CD1c-positive myeloid dendritic cell (primary cell): ENCODE measurements around the gene PKN3.
A peak's percentile ranks its signal among the peaks of the same experiment; 100 is the strongest.

Experiments used
- DNase-seq: peaks from one replicate; pipeline ENCODE4 v3.0.0-alpha.2; 2016; ENCODE audit errors: extremely low spot score

The PKN3 gene

GRCh38 chr9:128716581-128717254 lies 14.4 kb downstream of the PKN3 start:
- no peak for DNase-seq

GRCh38 chr9:128718047-128718446 lies 15.7 kb downstream of the PKN3 start:
- no peak for DNase-seq

- no peak for DNase-seq
Observed at GRCh38 chr9:128718475-128718874, 16.2 kb downstream of the PKN3 start.

DNA sequence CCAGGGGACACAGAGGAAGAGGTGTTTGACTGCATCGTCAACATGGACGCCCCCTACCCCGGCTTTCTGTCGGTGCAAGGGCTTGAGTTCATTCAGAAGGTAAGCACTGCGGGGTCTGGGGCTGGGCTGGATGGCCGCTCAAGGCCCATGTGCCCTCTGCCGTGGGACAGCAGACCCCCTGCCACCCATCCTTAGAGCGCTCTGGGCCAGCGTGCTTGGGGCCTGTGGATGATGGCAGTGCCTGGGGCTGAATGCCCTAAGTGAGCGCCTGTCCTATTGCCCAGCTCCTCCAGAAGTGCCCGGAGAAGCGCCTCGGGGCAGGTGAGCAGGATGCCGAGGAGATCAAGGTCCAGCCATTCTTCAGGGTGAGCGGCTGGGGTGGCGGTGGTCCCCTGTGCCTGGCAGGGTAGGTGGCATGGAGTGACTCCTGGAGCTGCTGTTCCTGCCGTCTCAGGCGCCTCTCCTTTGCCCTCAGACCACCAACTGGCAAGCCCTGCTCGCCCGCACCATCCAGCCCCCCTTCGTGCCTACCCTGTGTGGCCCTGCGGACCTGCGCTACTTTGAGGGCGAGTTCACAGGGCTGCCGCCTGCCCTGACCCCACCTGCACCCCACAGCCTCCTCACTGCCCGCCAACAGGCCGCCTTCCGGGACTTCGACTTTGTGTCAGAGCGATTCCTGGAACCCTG lies 17.8 kb downstream of the PKN3 start:
- DNase-seq = no peak

DNA sequence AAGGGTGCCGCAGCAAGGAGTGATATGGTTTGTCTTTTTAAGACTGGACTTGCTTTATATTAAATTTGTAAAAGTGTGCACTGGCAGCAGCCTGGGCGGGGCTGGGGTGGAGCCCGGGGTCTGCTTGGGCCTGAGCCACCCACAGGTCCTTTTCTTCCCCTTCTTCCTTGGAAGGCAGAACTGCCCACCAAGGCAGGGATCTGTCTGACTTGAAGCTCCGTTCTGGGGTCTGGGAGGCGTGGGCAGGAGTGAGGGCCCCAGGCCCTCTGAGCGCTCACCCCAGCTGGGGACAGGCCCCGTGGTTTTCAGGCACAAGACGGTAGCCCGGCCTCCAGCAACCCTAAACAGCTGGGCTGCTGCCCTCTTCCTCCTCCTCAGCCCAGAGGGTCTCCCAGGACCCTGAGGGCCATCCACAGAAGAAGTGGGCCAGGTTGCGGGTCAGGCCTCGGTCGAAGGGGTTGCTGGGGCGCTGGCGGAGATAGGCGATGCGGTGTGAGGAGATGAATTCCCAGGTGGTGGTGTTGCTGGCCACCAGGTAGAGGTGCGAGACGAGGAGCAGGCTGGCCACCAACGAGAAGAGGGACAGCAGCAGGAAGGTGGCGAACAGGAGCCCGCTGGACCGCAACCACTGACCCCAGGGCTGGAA lies 18.7 kb downstream of the PKN3 start:
- DNase-seq = no peak

DNA sequence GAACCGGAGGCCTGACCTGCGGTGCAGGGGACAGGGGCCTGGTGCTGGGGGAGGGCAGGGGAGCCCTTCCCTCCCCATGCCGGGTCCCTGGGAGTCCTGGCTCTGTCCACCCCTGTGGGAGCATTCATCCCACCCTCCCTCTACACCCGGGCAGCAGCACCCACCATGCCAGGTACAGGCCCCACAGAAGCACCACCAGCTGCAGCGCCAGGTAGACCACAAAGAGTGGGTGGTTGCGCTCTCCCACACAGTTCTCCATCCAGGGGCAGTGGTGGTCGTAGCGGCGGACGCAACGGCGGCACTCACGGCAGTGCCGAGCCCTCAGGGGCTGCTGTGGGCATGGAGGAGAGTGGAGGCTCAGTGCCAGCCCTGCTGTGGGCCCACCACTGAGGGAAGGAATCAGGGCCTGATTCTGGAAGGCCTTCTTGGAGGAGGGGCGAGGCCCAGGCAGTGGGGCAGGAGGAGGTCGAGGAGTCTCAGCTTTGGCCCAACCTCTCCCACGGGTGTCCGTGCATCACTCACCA lies 19.2 kb downstream of the PKN3 start:
- DNase-seq = no peak

DNA sequence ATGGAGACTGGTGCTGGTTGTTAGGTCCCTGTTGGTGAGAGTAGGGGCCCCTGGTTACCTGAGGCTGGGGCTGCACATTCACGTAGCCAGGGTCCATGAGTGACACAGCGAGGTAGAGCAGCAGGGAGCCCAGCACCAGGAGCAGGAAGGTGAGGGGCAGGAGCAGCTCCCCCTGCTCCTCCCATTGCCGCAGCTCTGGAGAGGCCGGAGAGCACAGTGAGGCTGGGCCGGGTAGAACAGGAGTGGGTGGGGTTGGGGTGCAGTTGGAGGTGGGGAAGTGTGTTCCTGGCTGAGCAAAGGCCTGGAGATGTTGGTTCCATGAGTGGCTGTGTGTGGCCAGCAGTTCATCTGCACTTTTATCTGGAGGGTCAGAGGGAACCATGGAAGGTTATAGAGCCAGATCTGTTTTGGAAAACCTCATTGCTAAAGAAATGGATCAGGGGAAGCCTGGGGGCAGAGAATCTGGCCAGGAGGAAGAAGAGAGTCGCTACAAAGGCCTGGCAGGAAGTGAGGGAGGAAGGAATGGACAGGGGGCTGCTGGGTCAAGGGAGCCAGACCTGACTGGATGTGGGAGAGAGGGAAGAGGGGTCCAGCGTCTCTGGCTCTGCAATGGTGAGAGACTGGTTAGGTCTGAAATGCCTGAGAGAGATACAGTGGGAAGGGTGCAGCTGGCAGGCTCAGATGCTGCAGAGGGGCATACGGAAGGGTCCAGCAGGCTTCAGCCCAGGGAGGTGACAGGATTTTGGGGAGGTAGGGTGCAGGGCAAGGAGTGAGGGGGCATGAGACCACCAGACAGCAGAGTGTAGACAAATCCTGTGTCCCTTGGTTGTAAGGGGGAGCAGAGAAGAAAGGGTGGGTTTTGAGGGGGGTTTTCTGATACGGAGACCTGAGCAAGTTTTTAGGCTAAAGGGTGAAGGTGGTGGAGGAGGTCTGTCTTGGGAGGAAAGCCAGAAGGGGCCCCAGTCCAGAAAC lies 20.4 kb downstream of the PKN3 start:
- no peak for DNase-seq

DNA sequence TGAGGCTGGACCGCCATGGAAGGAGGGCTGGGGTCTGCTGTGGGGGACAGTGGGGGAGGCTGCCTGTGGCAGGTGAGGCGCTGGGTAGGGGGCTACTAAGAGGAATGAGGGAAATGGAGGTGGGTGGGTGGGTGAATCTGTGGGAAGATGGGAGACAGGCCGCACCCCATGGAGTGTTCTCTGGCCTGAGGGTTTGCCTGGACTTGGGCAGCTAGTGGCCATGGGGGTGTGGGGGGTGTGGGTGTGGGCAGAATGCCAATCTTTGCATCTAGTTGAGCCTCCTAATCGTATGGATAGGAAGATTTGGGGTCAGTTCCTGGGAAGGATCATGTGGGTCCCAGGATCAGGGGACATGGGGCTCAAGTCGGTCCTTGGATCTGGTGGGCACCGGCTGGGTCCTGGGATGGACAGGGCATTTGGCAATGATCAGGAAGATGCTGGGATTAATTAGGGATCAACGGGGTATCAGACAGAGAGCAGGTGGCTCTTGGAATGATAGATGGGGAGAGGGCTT lies 21.1 kb downstream of the PKN3 start:
- DNase-seq = no peak

- peak; percentile 98 for DNase-seq
Observed at GRCh38 chr9:128723866-128724743, 21.8 kb downstream of the PKN3 start, which contains the start of gene ZDHHC12. Gene ZDHHC12, minus strand, starts transcription at chr9:128724127. Its CDS starts 34 bp downstream, at chr9:128724093.

GRCh38 chr9:128724744-128725211 lies 22.5 kb downstream of the PKN3 start:
- DNase-seq = peak; percentile 82

GRCh38 chr9:128727640-128728248 lies 25.4 kb downstream of the PKN3 start:
- DNase-seq = no peak

- DNase-seq = no peak
Observed at GRCh38 chr9:128728298-128728697, 26.0 kb downstream of the PKN3 start.

- no peak for DNase-seq
Observed at GRCh38 chr9:128729302-128729701, 27.0 kb downstream of the PKN3 start.

DNA sequence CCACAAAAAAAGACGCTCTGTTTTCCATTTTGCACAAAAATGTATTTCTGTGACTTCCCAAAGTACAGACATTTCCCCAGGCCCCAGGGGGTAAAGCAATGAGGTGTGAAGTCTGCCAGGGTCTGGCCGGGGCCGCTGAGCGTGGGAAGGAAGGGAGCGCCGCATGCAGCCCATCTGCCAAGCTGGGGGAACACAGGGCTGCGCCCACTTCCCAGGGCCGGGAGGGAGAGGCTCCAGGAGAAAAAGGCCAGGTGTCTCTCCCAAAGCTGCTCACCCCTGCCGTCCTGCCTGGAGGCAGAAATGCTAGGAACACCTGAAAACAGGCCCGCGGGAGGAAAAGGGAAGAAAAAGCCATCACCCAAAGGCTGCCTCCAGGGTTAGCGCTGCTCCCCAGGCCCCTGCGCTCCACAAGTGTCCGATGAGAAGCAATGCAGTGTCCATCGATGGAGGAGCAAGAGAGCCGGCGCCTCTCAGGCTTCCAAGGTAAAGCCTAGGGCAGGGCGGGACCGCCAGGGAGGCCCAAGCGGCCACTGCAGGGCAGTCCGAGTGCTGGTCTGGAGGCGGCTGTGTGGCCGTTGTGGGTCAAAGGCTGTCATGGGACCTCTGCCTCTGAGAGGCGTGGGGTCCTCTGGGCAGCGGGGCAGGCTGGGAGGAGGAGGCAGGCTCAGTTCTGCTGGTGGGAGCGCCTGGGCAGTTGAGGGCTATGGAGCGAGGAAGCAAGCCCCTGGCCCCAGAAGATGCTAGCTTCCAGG lies 27.6 kb downstream of the PKN3 start:
- no peak for DNase-seq

GRCh38 chr9:128731093-128731492 lies 28.8 kb downstream of the PKN3 start:
- no peak for DNase-seq

- no peak for DNase-seq
Observed at GRCh38 chr9:128731691-128732090, 29.4 kb downstream of the PKN3 start.

DNA sequence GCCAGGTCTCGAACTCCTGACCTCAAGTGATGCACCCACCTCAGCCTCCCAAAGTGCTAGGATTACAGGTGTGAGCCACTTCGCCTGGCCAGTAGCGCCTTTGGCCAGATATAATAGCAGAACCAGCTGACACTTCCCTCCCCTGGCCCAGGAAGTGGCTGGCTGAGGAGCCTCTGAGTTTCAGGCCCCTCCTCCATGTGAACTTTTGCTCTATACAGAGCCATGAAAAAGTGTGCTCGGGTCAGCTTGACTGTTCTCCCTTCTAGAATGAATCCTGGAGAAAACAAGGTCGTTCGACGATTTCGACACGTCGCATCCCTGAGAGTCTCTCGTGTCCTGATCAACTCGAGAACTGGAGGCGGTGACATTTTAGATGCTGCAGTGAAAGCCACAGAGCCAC lies 30.3 kb downstream of the PKN3 start:
- no peak for DNase-seq

GRCh38 chr9:128733256-128733655 lies 31.0 kb downstream of the PKN3 start:
- peak; percentile 59 for DNase-seq

DNA sequence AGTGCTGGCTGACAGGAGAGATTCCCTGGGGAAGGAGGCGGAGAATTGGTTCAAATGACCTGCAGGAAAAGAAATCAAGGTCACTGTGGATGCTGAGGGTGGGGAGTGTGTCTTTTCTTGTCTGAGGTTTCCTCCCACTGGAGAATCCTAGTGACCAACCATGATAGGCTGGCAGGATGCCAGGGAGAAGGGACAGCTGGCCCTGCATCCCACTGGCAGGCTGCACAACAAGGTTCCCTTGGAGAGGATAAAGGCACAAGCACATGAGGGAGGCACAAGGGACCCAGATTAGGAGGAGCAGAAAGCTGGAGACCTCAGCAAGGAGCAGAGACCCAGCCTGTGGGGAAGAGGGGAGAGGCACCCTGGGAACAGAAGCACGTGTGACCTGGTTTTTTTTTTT lies 33.1 kb downstream of the PKN3 start:
- DNase-seq = no peak
